Spinal cord (tissue), 10 donors: ENCODE measurements around the gene GAGE12H. TPM values are rescaled to one million over a fixed set of nuclear protein-coding genes. Genes with fewer than 3 reads are reported as not detected.
"Not testable (repeated sequence)": the region's sequence is repeated elsewhere in the genome, so short reads cannot be mapped to it uniquely, and the experiment has no call there.

ENCODE experiments used
- DNase-seq, 6 donors: peaks; one replicate each; pipeline versions ENCODE4 v3.0.0 to v3.0.0-alpha.2; 2013 to 2015; ENCODE audit warnings: low spot score in 6 of 6, low read depth in 4 of 6
- H3K27ac ChIP-seq: one replicate; pipeline ENCODE4 v1.5.1; 2013; ENCODE audit warnings: low read depth, low read length, control low read depth
- H3K27me3 ChIP-seq: one replicate; pipeline ENCODE4 v1.6.1; 2013; ENCODE audit warnings: low read length; ENCODE audit not compliant: control insufficient read depth, insufficient read depth
- H3K36me3 ChIP-seq: one replicate; pipeline ENCODE4 v1.6.1; 2013; ENCODE audit warnings: low read length; ENCODE audit not compliant: control insufficient read depth, insufficient read depth
- H3K4me1 ChIP-seq: one replicate; pipeline ENCODE4 v1.6.1; 2013; ENCODE audit warnings: low read length; ENCODE audit not compliant: control insufficient read depth, insufficient read depth
- H3K4me3 ChIP-seq: one replicate; pipeline ENCODE4 v1.5.1; 2013; ENCODE audit warnings: low read depth, low read length, control low read depth
- H3K9me3 ChIP-seq: one replicate; pipeline ENCODE4 v1.6.1; 2013; ENCODE audit warnings: low read length; ENCODE audit not compliant: control insufficient read depth, insufficient read depth
- WGBS: methylation state at CpG from one replicate; pipeline ENCODE4 v1.1.5; 2013; ENCODE audit warnings: missing lambda C conversion rate; ENCODE audit not compliant: insufficient coverage; 5-methylcytosine and 5-hydroxymethylcytosine counted together
- polyA plus RNA-seq, 2 donors: library from polyadenylated mRNA; unstranded; fragments of 120-200 nt; gene quantifications; one replicate each; pipeline ENCODE4 v1.2.1, GENCODE V29; 2013; ENCODE audit not compliant: insufficient read length in 2 of 2
- small RNA-seq: library from RNA; depleted of rRNA; stranded (forward); fragments of <200 nt; gene quantifications from one replicate; pipeline ENCODE3, GENCODE V24; 2014; ENCODE audit warnings: low replicate concordance
- total RNA-seq, 2 donors: library from RNA; depleted of rRNA in 1 of 2; stranded (reverse); fragments of 120-200 nt in 1 of 2; fragments of >200 nt in 1 of 2; gene quantifications; one replicate each; pipeline versions ENCODE4 v1.2.3 to v1.2.4, GENCODE V29; 2013 to 2014
- donor health status: healthy.

The GAGE12H gene
- total and polyA plus RNA-seq, 4 donors, result not detected

GRCh38 chrX:49590488-49590887 lies 10.7 kb downstream of the GAGE12H start:
- H3K4me3 ChIP-seq, H3K27ac ChIP-seq, H3K9me3 ChIP-seq, H3K4me1 ChIP-seq, H3K27me3 ChIP-seq, H3K36me3 ChIP-seq, DNase-seq: not testable (repeated sequence)
- WGBS, result no CpG with 5 or more reads among the region's 17 CpGs

- H3K4me3 ChIP-seq, H3K27ac ChIP-seq, DNase-seq, H3K9me3 ChIP-seq, H3K36me3 ChIP-seq, H3K4me1 ChIP-seq, H3K27me3 ChIP-seq: not testable (repeated sequence)
- WGBS, result no CpG with 5 or more reads among the region's 16 CpGs
These were observed 19.0 kb downstream of the GAGE12H start, which contains the start of gene GAGE1 for GRCh38 chrX:49598720-49599119. GAGE1 (plus strand) TSS chrX:49599020; CDS start chrX:49600175, 1,155 bp downstream.

GRCh38 chrX:49610718-49611310 lies 31.1 kb downstream of the GAGE12H start:
- Histone ChIP-seq H3K4me3 (no peak overlapping the region), H3K27me3 (no peaks in the 10 kb centered on the region), H3K27ac (no peak overlapping the region), H3K36me3 (no peaks in the 10 kb centered on the region), H3K9me3 (no peaks in the 10 kb centered on the region), H3K4me1 (no peaks in the 10 kb centered on the region)
- no peak for DNase-seq
- WGBS, result 44% methylated on average over 5 of the region's 7 CpGs

GRCh38 chrX:49618574-49618973 lies 38.8 kb downstream of the GAGE12H start:
- no peaks in the 10 kb centered on the region for H3K4me1 ChIP-seq
- no CpG with 5 or more reads among the region's 2 CpGs for WGBS
- no peak overlapping the region for H3K27ac ChIP-seq
- DNase-seq, result no peak
- H3K4me3 ChIP-seq, result no peak overlapping the region
- no peaks in the 10 kb centered on the region for H3K36me3 ChIP-seq
- no peaks in the 10 kb centered on the region for H3K27me3 ChIP-seq
- no peaks in the 10 kb centered on the region for H3K9me3 ChIP-seq

GRCh38 chrX:49627086-49627777 lies 47.5 kb downstream of the GAGE12H start:
- 75% methylated on average over 32 of the region's 33 CpGs for WGBS
- no peak overlapping the region for H3K27ac ChIP-seq
- H3K4me3 ChIP-seq, result no peak overlapping the region
- H3K36me3 ChIP-seq, result no peaks in the 10 kb centered on the region
- peaks cover 3% of the 10 kb centered on the region for H3K9me3 ChIP-seq
- H3K27me3 ChIP-seq, result no peaks in the 10 kb centered on the region
- peak in 3 of 6 donors; percentile 20 to 63 (median 44) for DNase-seq
- H3K4me1 ChIP-seq, result no peaks in the 10 kb centered on the region

Small RNA genes within 50 kb of the gene (small RNA-seq; reads per million reads assigned to genes)
- gene GAGE12B, result not detected

Other genes starting within 250 kb of the GAGE12H start
- not detected for gene GAGE13, start 248.4 kb upstream of the GAGE12H start, total RNA-seq
- not detected for gene GAGE13, start 248.4 kb upstream of the GAGE12H start, polyA plus RNA-seq
- gene GAGE12C, start 47.8 kb upstream of the GAGE12H start, total RNA-seq, result not detected
- not detected for gene GAGE12C, start 47.8 kb upstream of the GAGE12H start, polyA plus RNA-seq
- gene GAGE12D, start 38.2 kb upstream of the GAGE12H start, total RNA-seq, result not detected
- gene GAGE12D, start 38.2 kb upstream of the GAGE12H start, polyA plus RNA-seq, result not detected
- gene GAGE12E, start 28.7 kb upstream of the GAGE12H start, total RNA-seq, result not detected
- not detected for gene GAGE12E, start 28.7 kb upstream of the GAGE12H start, polyA plus RNA-seq
- not detected for gene GAGE12F, start 19.1 kb upstream of the GAGE12H start, total RNA-seq
- gene GAGE12F, start 19.1 kb upstream of the GAGE12H start, polyA plus RNA-seq, result not detected
- gene GAGE12G, start 9.5 kb upstream of the GAGE12H start, total RNA-seq, result not detected
- gene GAGE12G, start 9.5 kb upstream of the GAGE12H start, polyA plus RNA-seq, result not detected
- gene GAGE2A, start 9.5 kb downstream of the GAGE12H start, total RNA-seq, result not detected
- not detected for gene GAGE2A, start 9.5 kb downstream of the GAGE12H start, polyA plus RNA-seq
- gene GAGE1, start 19.1 kb downstream of the GAGE12H start, total RNA-seq, result not detected
- not detected for gene GAGE1, start 19.1 kb downstream of the GAGE12H start, polyA plus RNA-seq
- not detected for gene PAGE1, start 116.0 kb downstream of the GAGE12H start, total RNA-seq
- gene PAGE1, start 116.0 kb downstream of the GAGE12H start, polyA plus RNA-seq, result not detected
- under 1 TPM in 1 of 2 donors, not detected in 1; 0.55 TPM for gene PAGE4, start 249.4 kb downstream of the GAGE12H start, total RNA-seq
- not detected for gene PAGE4, start 249.4 kb downstream of the GAGE12H start, polyA plus RNA-seq